ENCODE measurements around the gene INKA1. TPM values are rescaled to one million over a fixed set of nuclear protein-coding genes. Genes with fewer than 3 reads are reported as not detected.

The INKA1 gene
- total and polyA plus RNA-seq, 2 of the 8 experiments (the other 6 are each of a cell fraction or from before 2014, with no cell fraction given) = 1.3 to 4.7 TPM

DNA sequence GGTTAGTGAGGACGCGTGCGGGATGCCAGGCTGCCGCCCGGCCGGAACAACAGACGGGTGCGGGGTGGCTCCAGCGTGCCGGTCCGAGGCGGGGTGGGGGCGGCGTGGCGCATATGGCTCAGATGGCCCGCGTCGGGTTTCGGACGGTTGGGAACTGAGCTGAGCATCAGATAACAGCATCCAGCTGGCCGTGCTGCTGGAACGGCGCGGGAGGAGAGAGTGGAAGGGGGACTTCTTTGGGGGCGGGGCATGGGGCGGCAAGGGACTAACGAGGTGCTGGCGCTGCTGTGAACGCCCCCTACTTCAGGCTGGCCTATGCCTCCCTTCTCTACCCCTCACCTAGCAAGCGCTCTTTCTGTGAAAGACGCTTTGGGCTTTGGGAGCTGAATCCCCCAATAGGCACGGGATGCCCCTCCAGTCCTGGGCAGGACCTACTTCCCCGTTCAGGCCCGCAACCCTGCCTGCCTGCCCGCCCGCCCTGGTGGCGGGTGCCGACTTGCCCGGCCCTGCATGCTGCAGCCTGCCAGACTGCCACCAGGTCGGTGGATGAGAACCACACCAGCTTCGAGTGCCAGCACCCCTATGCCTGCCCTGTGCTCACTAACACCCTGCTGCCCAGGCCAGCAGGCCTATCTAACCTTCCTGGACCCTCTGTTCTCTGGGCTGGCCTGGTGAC lies 542 bp downstream of the INKA1 start (continued):
- TF ChIP-seq RXRA (IDR thresholded peaks at IDR 0.05; ENCODE audit: insufficient read depth, low read depth, low read length) = no peak
- TF ChIP-seq CBX5 (IDR thresholded peaks at IDR 0.05; ENCODE audit: low read depth, low read length) = no peak
- no peak for TF ChIP-seq SP1 (IDR thresholded peaks at IDR 0.05; ENCODE audit: low read depth, low read length)
- no peak for TF ChIP-seq TAF7 (optimal IDR thresholded peaks at IDR 0.05; ENCODE audit: borderline replicate concordance, low read depth, low read length)
- TF ChIP-seq SUZ12 (IDR thresholded peaks at IDR 0.05; ENCODE audit: low read length) = 0 out of 2 replicates have a peak, but pooled peaks have one; percentile 17
- no peak for TF ChIP-seq SAP30 (IDR thresholded peaks at IDR 0.05; ENCODE audit: insufficient read depth, insufficient replicate concordance, low read length)
- TF ChIP-seq FOSL1 (IDR thresholded peaks at IDR 0.05; ENCODE audit: insufficient read depth, low read depth, low read length) = no peak
- TF ChIP-seq GABPA (IDR thresholded peaks at IDR 0.05; ENCODE audit: borderline replicate concordance, insufficient read depth, low read length) = 0 out of 2 replicates have a peak, but pooled peaks have one; percentile 28
- TF ChIP-seq CBX8 (IDR thresholded peaks at IDR 0.05; ENCODE audit: borderline replicate concordance, low read depth, low read length) = no peak
- no peak for TF ChIP-seq BRCA1 (IDR thresholded peaks at IDR 0.05; ENCODE audit: low read depth, low read length)
- no peak for TF ChIP-seq SRF (IDR thresholded peaks at IDR 0.05; ENCODE audit: low read depth, low read length)
- no peak for TF ChIP-seq RBBP5 (IDR thresholded peaks at IDR 0.05; ENCODE audit: borderline replicate concordance, low read depth, low read length)
- peak; percentile 9; the same call in 1 of the 2 replicates for TF ChIP-seq E2F6 (IDR thresholded peaks at IDR 0.05)
- no peak for TF ChIP-seq ATF3 (IDR thresholded peaks at IDR 0.05; ENCODE audit: insufficient read depth, low read depth, low read length)
- no peak for TF ChIP-seq PHF8 (conservative IDR thresholded peaks at IDR 0.05; ENCODE audit: low read depth, low read length)
- TF ChIP-seq KDM1A (IDR thresholded peaks at IDR 0.05; ENCODE audit: borderline replicate concordance, low read length) = no peak
- no peak; a peak in 1 of 4 replicates for TF ChIP-seq HDAC2 (IDR thresholded peaks at IDR 0.05; ENCODE audit: borderline replicate concordance in 1 of 2, low read depth in 2 of 2, low read length in 2 of 2)
- no peak for TF ChIP-seq BCL11A (IDR thresholded peaks at IDR 0.05; ENCODE audit: low read depth in 2 of 2, low read length in 2 of 2)
- TF ChIP-seq YY1 (IDR thresholded peaks at IDR 0.05; ENCODE audit: low read depth, low read length) = no peak
- peak in 1 of 2 experiments; percentile 46; a peak in 1 of 4 replicates for TF ChIP-seq SIN3A (conservative IDR thresholded peaks at IDR 0.05 in 1 of 2, IDR thresholded peaks at IDR 0.05 in 1 of 2; ENCODE audit: low read depth in 1 of 2, low read length in 2 of 2)
- no peak for TF ChIP-seq KDM4A (IDR thresholded peaks at IDR 0.05; ENCODE audit: low read depth, low read length, severe bottlenecking)
- TF ChIP-seq TEAD4 (IDR thresholded peaks at IDR 0.05; ENCODE audit: low read depth, low read length) = no peak
